Sigmoid colon (tissue), 4 donors: Measurements from ENCODE around the gene SPOCK2.

Experiments used
- CTCF ChIP-seq, 4 experiments: fragments of 450-650 bp in 3 of 4; fragments of 200-600 bp in 1 of 4; IDR thresholded peaks; one replicate each; pipeline ENCODE4 v1.5.1; 2016 to 2019; ENCODE audit warnings: antibody characterized with exemption in 4 of 4, mild to moderate bottlenecking in 3 of 4, moderate library complexity in 2 of 4
- EP300 ChIP-seq, 4 donors: sonication (generic); formaldehyde crosslinking; IDR thresholded peaks; one replicate each; pipeline ENCODE4 v1.6.1; 2017; ENCODE audit warnings: antibody characterized with exemption in 4 of 4
- POLR2A ChIP-seq, 2 donors: fragments of 450-650 bp; IDR thresholded peaks; one replicate each; pipeline ENCODE4 v1.6.1; 2016; ENCODE audit warnings: antibody characterized with exemption in 2 of 2, mild to moderate bottlenecking in 2 of 2, moderate library complexity in 2 of 2
- POLR2AphosphoS5 ChIP-seq, 4 donors: sonication (generic); formaldehyde crosslinking; IDR thresholded peaks; one replicate each; pipeline ENCODE4 v1.6.1; 2017; ENCODE audit warnings: antibody characterized with exemption in 4 of 4

GRCh38 chr10:72083790-72084459 is 4.4 kb downstream of the SPOCK2 start:
- TF ChIP-seq CTCF (IDR thresholded peaks at IDR 0.05) (no peak), POLR2AphosphoS5 (IDR thresholded peaks at IDR 0.05) (no peak), POLR2A (IDR thresholded peaks at IDR 0.05) (no peak), EP300 (IDR thresholded peaks at IDR 0.05) (no peak)
